PFSK-1 (cell line): ENCODE data around the gene ENPP1.

Experiments used
- FOXP2 ChIP-seq: optimal IDR thresholded peaks from 2 replicates; pipeline ENCODE3; 2011; ENCODE audit warnings: borderline replicate concordance, control low read depth, inconsistent platforms; ENCODE audit not compliant: insufficient read depth; ENCODE audit errors: extremely low read length, extremely low read depth
- POLR2AphosphoS5 ChIP-seq: IDR thresholded peaks from 2 replicates; pipeline ENCODE4 v1.6.1; 2012; ENCODE audit warnings: low read depth, mild to moderate bottlenecking, control low read depth, low read length, moderate library complexity
- SIN3A ChIP-seq: IDR thresholded peaks from 2 replicates; pipeline ENCODE4 v1.6.1; 2012; ENCODE audit warnings: mild to moderate bottlenecking, low read length, moderate library complexity, borderline replicate concordance; ENCODE audit not compliant: insufficient read depth

DNA sequence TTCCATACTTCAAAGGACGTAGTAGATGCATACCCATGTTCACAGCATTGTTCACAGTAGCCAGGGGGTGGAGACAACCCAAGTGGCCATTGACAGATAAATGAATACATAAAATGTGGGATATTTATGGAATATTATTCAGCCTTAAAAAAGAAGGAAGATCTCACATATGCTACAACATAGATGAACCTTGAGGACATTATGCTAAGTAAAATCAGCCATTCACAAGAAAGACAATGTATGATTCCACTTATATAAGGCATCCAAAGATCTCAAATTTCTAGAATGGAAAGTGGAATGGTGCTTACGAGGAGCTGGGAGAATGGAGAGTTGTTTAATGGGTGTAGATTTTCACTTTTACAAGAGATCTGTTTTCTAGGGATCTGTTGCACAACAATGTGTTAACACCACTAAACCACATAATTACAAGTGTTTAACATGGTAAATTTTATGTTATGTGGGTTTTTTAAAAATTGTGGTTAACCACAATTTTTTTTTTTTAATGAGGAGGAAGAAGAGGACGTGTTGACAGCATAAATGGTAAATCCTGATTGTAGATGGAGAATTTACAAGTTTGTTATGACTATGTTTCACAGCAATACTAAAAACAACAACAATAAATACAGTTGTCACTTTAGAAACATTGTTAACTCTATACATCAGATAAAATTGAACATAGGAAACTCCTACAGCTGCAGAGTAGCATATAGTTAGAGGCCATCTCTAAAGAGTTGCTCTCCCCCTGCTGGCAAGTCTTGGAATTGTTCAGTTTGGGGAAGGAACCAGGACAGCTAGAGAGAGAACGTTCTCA lies 101.8 kb downstream of the ENPP1 start:
- no peak for TF ChIP-seq SIN3A
- TF ChIP-seq FOXP2, result no peak
- no peak for TF ChIP-seq POLR2AphosphoS5
